Left renal cortex interstitium (tissue), 4 donors: ENCODE results near the gene PPP4R3B. TPM values are rescaled to one million over a fixed set of nuclear protein-coding genes. Genes with fewer than 3 reads are reported as not detected.

Experiments used
- DNase-seq, 4 donors: peaks; one replicate each; pipeline ENCODE4 v3.0.0-alpha.2; 2013; ENCODE audit warnings: low read depth in 4 of 4, low spot score in 2 of 4, missing footprints in 1 of 4
- polyA plus RNA-seq, 4 donors: library from polyadenylated mRNA; unstranded; fragments of 120-200 nt; gene quantifications; one replicate each; pipeline ENCODE4 v1.2.1, GENCODE V29; 2013; ENCODE audit not compliant: insufficient read length in 4 of 4

PPP4R3B gene
- polyA plus RNA-seq, 4 donors: 70.4 to 80.3 (median 77.9) TPM

DNA sequence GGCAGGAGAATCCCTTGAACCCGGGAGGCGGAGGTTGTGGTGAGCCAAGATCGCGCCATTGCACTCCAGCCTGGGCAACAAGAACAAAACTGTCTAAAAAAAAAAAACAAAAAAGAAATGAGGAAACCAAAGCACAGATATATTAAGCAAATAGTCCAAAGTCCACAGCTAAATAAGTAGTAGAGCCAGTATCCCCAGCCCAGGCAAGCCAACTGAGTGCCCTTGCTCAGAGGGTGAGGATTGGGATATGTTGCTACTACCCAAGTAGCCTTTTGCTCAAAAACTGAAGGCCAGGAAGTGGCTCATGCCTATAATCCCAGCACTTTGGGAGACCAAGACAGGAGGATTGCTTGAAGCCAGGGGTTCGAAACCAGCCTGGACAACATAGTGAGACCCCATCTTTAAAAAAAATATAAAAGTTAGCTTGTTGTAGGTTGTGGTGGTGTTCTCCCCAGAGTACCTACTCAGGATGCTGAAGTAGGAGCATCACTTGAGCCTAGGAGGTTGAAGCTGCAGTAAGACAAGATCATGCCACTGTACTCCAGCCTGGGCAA is 92.5 kb downstream of the PPP4R3B start:
- DNase-seq: no peak

DNA sequence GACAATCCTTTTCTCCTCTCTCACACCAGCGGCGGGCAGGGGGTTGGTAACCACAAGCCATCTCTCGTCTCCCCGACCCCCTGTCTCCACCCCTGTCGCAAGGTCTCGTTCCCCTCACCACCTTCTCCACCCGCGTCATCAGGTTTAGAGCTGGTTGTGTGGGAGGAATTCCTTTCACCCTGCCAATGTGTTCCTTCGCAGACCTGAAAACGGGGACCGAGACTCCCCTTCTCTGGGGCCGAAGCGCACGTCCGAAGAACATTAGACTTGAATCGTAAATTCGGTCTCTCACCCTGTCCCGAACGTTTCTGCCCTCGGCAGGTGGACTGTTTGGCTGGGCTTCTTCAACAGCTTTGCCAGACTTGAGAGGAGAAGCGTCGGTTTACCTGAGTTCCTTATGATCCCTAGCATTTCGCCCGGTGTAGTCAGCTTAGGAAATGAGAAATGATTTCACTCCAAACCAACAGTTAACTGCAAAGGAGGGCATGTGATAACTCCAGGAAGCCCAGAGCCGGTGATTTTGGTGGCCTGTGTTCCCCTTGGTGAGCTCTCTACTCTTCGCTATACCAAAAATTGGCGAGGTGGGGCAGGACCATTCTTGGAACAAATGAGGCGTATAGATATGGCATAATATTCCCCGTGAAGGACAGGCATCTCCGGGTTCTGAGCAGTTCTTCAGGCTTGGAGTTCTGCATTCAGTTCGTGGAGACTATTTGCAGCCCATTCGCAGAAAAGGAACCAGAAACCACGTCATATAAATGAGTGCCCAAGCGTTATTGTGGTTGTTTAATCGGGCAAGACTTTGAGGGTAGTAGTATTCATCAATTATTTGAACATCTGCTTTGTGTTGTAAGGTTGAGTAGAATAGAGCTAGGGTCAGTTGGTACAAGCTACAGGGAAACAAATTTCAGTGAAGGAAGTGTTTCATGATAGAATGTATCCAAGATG is 97.2 kb downstream of the PPP4R3B start:
- DNase-seq: no peak

DNA sequence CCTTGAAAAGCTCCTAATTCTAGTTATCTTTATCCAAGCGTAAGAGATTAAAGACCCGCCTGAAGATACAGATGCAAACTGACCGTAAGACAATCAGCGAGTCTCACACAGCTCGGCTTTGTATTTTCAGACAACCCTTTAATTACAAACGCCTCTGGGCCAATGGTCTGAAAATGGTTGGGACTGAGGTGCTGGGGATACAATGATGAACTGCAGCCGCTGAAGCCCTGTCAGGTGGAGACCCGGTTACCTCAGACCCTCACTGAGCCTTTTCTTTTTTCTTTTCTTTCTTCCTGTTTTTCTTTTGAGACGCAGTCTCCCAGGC is 98.6 kb downstream of the PPP4R3B start:
- no peak for DNase-seq

DNA sequence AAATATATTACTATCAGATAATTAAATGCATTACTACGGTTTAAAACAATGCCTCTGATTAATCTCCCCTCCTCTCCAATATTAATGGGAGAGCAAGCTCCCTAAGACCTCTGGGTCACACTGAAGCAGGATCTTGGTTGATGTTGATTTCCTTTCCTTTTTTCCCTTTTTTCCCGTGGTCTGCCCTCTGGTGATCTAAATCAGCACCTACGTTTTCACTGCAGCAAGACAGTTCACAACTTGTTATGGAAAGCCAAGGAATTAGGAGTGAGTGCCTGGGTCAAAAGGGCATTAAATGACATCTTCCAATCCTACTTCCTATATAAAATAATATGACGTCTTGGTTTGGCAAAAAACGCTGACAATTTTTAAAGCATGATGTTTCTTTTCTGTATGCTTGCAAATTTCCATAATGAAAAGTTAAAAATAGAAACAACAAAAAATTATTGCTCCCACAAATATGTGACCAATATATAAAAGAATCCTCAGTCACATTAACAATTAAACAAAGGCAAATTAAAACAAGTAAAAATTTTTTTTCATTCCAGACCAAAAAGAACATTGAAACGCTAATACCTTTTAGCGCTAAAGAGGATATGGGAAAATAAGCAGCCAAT is 105.8 kb downstream of the PPP4R3B start:
- no peak for DNase-seq

DNA sequence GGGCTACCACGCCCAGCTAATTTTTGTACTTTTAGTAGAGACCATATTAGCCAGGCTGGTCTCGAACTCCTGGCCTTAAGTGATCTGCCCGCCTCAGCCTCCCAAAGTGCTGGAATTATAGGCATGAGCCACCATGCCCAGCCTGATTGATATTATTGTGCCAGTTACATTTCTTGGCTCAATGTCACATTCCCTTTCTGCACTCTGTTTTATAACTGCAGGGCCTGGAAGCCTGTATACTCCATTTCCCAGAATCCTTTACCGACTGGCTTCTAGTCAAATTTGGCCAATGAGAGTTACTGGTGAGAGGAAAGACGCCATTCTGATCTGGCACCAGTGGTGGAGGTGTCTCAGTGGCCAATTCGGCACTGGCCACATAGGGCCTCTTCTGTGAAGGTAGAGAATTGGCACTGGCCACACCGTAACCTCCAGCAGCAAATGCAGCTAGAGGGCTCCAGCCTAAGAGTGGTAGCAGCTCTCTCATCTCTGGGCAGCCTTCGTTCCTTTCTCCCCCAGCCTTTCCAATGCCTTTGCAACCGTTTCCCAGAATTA is 114.8 kb downstream of the PPP4R3B start:
- DNase-seq: no peak

DNA sequence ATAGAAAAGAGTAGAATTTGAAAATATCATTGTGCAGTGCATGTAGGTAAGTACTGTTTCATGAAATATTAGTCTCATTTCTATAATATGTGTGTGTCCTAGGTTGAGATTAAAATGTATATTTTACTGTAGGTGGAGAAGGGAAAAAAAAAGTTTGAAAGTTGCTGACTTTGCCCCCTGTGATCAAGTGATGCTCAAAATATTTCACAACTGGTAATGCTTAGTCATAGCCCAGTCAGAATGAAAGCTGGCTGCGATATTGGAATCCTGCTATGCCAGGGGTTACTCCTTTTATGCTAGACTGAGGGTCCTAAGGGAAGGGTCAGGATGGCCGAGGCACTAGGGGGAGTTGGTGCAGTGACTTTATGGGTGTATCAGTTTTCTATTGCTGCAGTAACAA is 117.4 kb downstream of the PPP4R3B start:
- no peak for DNase-seq

DNA sequence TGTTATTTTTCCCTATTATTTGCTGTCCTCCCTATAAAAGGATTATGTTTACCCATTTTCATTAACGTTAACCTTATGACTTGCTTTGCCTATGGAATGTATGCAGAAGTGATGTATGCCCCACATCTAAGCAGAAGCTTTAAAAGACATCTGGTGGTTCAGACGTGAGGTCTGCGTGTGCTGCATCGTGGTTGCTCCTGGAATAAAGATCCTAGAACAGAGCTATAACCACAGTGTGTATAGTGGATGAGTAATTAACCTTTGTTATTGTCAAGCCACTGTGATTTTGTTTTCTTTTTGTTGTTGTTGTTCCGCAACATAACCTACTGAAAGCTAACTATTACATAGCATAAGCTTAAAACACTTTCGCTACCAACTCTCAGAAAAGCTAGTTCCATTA is 118.8 kb downstream of the PPP4R3B start:
- no peak for DNase-seq

Other genes with a start within 250 kb of the PPP4R3B start
- gene CCDC88A, start 197.8 kb downstream of the PPP4R3B start, polyA plus RNA-seq: 10 to 100 TPM; 50.0 to 89.2 (median 64.6) TPM
- gene CFAP36, start 97.9 kb downstream of the PPP4R3B start, polyA plus RNA-seq: 100 to 1,000 TPM in 1 of 4 donors, 10 to 100 TPM in 3; 77.9 to 108 (median 98.1) TPM
- 10 to 100 TPM; 20.1 to 32.3 (median 26.0) TPM for gene PNPT1, start 76.2 kb upstream of the PPP4R3B start, polyA plus RNA-seq